HG02973 (cell line): ENCODE data around the gene ADAMTS17.

ENCODE experiments used
- ATAC-seq: cut with Tn5 transposase; IDR thresholded peaks from one replicate; pipeline ENCODE4 v1.9.1; 2021; ENCODE audit warnings: moderate library complexity; ENCODE audit not compliant: unreplicated experiment

Gene ADAMTS17, protein sequence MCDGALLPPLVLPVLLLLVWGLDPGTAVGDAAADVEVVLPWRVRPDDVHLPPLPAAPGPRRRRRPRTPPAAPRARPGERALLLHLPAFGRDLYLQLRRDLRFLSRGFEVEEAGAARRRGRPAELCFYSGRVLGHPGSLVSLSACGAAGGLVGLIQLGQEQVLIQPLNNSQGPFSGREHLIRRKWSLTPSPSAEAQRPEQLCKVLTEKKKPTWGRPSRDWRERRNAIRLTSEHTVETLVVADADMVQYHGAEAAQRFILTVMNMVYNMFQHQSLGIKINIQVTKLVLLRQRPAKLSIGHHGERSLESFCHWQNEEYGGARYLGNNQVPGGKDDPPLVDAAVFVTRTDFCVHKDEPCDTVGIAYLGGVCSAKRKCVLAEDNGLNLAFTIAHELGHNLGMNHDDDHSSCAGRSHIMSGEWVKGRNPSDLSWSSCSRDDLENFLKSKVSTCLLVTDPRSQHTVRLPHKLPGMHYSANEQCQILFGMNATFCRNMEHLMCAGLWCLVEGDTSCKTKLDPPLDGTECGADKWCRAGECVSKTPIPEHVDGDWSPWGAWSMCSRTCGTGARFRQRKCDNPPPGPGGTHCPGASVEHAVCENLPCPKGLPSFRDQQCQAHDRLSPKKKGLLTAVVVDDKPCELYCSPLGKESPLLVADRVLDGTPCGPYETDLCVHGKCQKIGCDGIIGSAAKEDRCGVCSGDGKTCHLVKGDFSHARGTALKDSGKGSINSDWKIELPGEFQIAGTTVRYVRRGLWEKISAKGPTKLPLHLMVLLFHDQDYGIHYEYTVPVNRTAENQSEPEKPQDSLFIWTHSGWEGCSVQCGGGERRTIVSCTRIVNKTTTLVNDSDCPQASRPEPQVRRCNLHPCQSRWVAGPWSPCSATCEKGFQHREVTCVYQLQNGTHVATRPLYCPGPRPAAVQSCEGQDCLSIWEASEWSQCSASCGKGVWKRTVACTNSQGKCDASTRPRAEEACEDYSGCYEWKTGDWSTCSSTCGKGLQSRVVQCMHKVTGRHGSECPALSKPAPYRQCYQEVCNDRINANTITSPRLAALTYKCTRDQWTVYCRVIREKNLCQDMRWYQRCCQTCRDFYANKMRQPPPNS

DNA sequence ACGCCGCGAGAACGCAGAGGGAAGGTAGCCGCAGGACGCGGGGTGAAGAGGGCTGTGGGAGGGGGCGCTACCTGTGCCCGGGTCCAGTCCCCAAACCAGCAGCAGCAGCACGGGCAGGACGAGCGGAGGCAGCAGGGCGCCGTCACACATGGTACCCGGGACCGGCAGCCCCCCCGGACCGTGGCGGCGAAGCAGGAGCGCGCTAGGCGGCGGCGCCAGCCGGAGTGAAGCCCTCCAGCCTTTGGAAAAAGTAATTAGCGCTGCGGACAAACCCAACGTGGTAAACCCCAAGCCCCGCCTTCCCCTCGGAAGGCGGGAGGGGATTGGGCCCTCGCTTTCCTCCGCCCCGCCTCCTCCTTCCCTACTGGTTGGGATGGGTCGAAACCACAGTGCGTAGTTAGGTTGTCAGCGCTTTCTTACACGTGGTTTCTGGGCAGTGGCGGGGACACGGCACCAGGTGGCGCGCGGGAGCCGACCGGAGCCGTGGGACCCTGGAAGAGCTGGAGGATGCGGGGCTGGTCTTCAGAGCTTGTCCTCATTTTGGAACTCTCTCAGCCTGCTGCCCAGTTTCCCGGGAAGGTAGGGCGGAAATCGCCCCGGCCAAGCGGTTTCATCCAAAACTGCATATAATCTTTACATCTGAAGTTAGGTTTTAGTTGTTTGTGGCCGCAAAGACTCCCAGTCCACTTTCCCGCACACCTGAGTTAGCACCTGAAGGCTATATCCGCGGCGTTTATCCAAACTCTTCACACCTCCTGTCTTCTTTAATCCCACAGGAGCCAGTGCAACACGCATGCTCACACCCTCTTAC, at the start of gene ADAMTS17:
Gene ADAMTS17 (minus strand): TSS at position 226 of the 811 bp plus-strand sequence. CDS start 76 bp downstream, at position 150.
- ATAC-seq = peak; percentile 98

DNA sequence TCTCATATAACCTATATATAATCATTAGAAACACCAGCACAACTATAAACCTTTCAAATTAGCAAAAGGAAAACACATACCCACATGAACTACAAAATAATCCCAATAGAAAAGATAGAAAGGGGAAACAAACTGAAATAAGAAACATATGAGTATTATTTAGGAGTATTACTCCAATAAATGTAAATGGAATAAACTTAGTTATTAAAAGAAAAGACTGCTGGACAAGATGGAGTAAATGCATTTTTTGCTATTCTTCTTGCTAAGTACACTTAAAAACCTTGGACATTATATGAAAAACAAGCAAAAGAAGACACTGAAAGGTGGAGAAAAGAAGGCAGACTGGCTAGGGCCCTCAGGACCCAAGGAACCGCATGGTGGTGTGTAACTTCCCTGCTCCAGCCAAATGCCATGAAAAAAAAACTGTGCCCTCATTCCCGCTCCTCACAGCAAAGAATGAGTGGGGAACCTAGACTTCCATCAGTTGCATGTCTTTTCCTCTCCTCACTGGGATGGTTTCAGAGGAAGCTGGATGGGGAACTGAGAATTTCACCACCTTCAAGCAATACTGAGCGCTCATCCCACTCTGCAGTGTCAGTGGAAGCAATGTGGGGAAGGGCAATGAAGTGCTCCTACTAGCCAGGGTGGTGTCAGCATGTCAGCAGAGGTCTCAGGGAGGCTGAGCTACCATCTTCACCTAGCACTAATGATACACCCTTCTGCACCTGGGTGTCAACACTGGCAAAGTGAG, 43.7 kb upstream of the ADAMTS17 start:
- ATAC-seq = no peak

- no peak for ATAC-seq
Measured at GRCh38 chr15:100384108-100384410, 42.3 kb upstream of the ADAMTS17 start.

DNA sequence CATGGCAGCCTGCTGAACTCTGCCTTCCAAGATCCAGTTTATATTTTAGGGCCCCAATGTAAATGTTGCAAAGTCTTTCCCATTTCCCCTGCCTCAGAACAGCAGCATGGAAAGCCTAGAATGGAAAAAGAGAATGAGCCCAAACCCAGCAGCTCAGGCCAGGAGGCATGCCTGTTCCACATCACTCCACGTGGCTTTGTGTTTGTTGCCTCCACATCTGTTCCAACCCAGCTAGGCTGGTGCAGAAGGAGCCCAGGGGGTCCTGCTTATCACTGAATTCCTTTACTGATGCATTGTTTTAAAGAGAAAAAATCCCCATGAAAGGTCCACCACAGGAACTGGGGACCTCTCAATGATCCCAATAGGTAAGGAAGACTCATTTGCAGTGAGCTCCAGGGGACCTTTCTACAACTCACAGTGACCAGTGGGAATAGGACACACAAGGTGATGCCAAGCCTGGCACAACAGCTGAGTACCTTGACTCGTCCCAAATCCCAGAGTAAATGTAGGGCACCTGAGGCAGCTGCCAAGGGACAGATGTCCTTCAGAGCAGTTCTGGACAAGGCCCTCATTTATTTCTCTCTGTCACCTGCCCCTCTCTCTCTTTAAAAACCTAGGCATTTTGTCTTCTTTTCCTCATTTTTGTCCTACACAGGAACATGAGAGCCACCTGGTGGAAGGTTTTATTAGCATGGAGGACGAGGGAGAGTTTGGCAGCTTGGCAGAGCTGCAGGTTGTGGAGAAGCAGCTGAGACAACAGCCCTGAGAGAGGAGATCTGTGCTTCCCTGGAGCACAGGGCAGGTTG, 41.7 kb upstream of the ADAMTS17 start:
- ATAC-seq = no peak

GRCh38 chr15:100373942-100374341, 32.2 kb upstream of the ADAMTS17 start:
- ATAC-seq = no peak

GRCh38 chr15:100373120-100373896, 31.5 kb upstream of the ADAMTS17 start:
- no peak for ATAC-seq

DNA sequence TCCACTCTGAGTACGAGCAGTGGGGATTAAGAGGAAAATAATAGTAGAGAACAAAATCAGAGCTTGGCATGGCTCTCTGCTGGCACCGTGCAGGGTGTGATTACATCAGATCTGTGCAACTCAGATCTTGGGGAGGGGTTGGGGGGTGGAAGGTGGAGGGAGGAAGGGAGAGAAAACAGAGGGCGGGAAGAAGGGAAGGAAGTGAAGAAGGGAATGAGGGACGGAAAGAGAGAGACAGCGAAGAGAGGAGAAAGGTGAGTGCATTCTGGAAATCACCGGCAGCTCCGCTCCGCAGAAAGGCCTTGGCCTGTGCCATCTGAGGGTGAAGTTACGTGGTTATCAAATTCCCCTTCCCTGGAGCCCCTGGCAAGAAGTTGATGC, 31.0 kb upstream of the ADAMTS17 start:
- no peak for ATAC-seq

DNA sequence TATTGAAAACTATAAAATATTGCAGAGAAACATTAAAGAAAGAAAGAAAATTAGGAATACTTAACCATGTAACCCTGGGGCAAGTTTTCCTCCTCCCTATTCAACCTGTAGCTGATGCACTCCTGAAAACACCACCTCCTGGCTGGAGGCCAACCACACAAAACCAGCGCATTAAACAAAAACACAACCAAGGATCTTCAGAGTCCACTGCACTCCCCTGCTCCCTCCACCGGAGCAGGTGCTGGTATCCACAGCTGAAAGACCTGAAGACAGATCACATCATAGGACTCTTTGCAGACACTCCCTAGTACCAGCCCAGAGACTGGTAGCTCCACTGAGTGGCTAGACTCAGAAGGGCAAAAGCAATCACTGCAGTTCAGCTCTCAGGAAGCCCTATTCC, 13.6 kb upstream of the ADAMTS17 start:
- ATAC-seq = no peak

GRCh38 chr15:100353449-100353848, 11.7 kb upstream of the ADAMTS17 start:
- no peak for ATAC-seq

DNA sequence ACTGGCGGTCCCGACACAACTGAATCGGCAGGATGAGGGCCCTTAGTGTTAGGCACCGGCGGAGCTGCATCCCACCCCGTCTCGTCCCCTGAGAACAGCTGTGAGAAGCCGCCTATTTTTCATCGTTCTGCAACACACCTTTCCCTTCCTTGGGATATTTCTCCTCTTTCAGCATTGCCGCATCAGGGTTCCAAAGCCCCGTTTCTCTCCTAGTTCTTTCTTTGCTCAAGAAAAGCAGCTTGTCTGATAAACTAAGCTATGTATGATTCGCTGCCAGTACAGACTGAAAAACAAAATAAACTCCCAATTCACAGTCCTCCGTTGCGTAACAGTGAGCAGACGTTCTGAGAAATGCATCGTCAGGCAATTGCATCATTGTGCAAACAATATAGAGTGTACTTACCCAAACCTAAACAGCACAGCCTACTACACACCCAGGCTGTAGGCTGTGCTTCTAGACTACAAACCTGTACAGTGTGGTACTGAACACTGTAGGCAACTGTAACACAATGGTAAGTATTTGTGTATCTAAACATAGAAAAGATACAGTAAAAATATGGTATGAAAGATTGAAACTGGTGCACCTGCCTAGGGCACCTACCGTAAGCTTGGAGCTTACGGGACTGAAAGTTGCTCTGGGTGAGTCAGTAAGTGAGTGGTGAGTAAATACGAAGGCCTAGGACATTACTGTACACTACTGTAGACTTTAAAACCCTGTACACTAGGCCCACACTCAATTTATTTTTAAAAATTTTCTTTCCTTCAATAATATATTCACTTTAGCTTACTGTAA, 8.9 kb upstream of the ADAMTS17 start:
- no peak for ATAC-seq

DNA sequence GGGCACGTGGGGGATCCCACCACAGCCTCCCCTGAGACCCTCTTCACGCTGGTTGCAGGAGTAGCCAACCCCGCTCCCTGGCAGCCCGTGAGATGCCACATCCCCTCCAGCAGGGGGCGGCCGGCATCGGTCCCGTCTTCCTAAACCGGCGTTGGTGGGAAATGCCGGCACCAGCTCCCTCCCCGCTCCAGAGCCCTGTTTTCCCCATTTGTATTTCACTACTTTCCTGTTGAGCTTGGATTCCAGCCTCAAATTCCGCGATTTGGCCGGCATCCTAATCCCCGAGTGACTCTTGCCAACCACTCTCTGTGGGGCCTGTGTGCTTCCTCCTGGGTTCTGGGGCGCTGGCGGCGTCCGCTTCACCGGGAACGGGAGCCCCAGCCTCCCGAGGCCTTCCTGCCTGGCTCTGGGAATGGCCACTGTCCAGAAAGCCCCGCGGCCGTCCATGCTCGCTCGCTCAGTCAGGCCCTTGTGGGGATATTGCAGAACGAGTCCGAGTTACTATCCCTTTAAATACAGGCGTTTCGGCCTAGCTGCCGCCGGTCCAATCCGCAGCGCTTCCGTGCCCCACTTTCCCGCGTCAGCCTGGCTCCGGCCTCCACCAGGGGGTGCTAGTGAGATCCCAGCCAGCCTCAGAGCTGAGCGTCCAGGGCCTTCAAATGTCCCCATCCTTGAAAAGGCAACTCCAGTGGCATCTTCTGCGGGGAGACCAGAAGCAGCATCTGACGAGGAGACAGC, 8.1 kb upstream of the ADAMTS17 start:
- ATAC-seq = peak; percentile 94

- ATAC-seq = no peak
Measured at GRCh38 chr15:100349321-100349695, 7.5 kb upstream of the ADAMTS17 start.

DNA sequence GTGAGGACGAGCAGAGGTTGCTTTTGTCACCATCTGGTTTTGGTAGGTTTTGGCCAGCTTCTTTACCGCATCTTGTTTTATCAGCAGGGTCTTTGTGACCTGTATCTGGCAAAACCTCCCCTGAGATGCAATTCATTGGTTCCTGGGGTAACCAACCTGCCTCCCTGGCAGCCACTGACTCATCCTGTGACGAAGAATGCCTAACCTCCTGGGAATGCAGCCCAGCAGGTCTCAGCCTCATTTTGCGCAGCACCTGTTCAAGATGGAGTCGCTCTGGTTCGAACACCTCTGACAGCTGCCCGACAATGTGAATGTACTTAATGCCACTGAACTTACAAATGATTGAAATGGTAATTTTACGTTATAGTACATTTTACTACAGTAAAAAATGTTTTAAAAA, 6.8 kb upstream of the ADAMTS17 start:
- ATAC-seq = no peak

DNA sequence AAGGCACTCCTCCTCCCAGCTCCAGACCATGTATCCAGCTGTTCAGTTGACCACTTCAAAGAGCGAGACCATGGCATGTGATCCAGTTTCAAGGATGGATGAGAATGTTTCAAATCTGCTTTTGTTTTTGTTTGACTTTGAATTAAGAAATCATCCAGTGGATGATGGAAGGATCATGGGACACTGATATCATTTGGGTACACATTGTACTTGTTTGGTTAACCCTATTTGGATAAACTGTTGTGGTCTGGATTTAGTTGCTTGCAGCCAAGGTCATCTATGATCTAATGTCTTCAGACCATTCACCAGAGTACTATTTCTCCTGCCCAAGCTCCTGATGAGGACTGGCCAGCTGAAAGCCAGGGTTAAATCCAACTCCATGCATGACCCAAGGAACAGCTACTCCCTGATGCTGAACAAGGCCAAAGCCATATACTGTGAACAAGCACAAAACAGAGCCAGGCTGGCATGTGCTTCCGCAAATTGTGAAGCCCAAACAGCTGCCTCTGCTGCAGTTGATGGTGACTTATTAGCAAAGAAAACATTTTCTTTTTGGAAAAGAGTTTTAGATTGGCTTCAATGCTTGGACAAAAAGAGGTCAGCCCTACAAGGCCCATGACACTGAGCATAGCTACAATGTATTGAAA, 5.2 kb upstream of the ADAMTS17 start:
- ATAC-seq = no peak

GRCh38 chr15:100345438-100345837, 3.7 kb upstream of the ADAMTS17 start:
- no peak for ATAC-seq

GRCh38 chr15:100343251-100343650, 1.5 kb upstream of the ADAMTS17 start:
- ATAC-seq = no peak
